Activated naive CD8-positive, alpha-beta T cell treated with anti-CD3 and anti-CD28 coated beads for 36 hours (primary cell): ENCODE data around the gene KRT79. TPM values are rescaled to one million over a fixed set of nuclear protein-coding genes. Genes with fewer than 3 reads are reported as not detected.
"Not testable (repeated sequence)": the region's sequence is repeated elsewhere in the genome, so short reads cannot be mapped to it uniquely, and the experiment has no call there.

ENCODE experiments used
- DNase-seq: peaks from one replicate; pipeline ENCODE4 v3.0.0; 2021
- H3K27ac Mint-ChIP-seq: one replicate; pipeline ENCODE4 v1.8.0; 2022; ENCODE audit warnings: mild to moderate bottlenecking, moderate library complexity, mixed read lengths
- H3K27me3 Mint-ChIP-seq: one replicate; pipeline ENCODE4 v1.8.0; 2022; ENCODE audit warnings: mild to moderate bottlenecking, mixed read lengths
- H3K36me3 Mint-ChIP-seq: one replicate; pipeline ENCODE4 v1.8.0; 2021; ENCODE audit warnings: mild to moderate bottlenecking, mixed read lengths
- H3K4me1 Mint-ChIP-seq: one replicate; pipeline ENCODE4 v1.8.0; 2021; ENCODE audit warnings: mixed read lengths
- H3K4me3 Mint-ChIP-seq: one replicate; pipeline ENCODE4 v1.8.0; 2022; ENCODE audit warnings: mild to moderate bottlenecking, moderate library complexity, mixed read lengths
- H3K9me3 Mint-ChIP-seq: one replicate; pipeline ENCODE4 v1.8.0; 2022; ENCODE audit warnings: mixed read lengths
- total RNA-seq, 2 experiments: library from RNA; stranded (reverse); gene quantifications; one replicate each; pipeline ENCODE4 v1.2.3, GENCODE V29; 2021

Gene KRT79
- total RNA-seq: under 1 TPM; 0.95 to 0.96 TPM

- H3K4me3 Mint-ChIP-seq: no peak within 1 kb of the TSS
- no peak for DNase-seq
- no peaks in the 10 kb centered on the region for H3K9me3 Mint-ChIP-seq
- peaks cover 41% of the 10 kb centered on the region for H3K4me1 Mint-ChIP-seq
- no peaks in the 10 kb centered on the region for H3K36me3 Mint-ChIP-seq
- no peaks in the 10 kb centered on the region for H3K27me3 Mint-ChIP-seq
- peak within 1 kb of the TSS; percentile 89 for H3K27ac Mint-ChIP-seq
Observed at GRCh38 chr12:52833922-52834726, at the start of gene KRT79. Gene KRT79, minus strand, starts transcription at chr12:52834311. Its CDS starts 51 bp downstream, at chr12:52834260.

- H3K27me3 Mint-ChIP-seq, DNase-seq, H3K4me1 Mint-ChIP-seq, H3K36me3 Mint-ChIP-seq, H3K27ac Mint-ChIP-seq, H3K9me3 Mint-ChIP-seq: not testable (repeated sequence)
- H3K4me3 Mint-ChIP-seq: peak overlapping the region; percentile 63
Observed at GRCh38 chr12:52880499-52880898, 46.4 kb upstream of the KRT79 start.

- peak; percentile 79 for DNase-seq
- no peak overlapping the region for H3K27ac Mint-ChIP-seq
- peaks cover 7% of the 10 kb centered on the region for H3K4me1 Mint-ChIP-seq
- peaks cover 9% of the 10 kb centered on the region for H3K27me3 Mint-ChIP-seq
- peak overlapping the region; percentile 63 for H3K4me3 Mint-ChIP-seq
- no peaks in the 10 kb centered on the region for H3K36me3 Mint-ChIP-seq
- no peaks in the 10 kb centered on the region for H3K9me3 Mint-ChIP-seq
Observed at GRCh38 chr12:52879394-52880351, 45.6 kb upstream of the KRT79 start.

GRCh38 chr12:52878507-52879393, 44.6 kb upstream of the KRT79 start:
- H3K27me3 Mint-ChIP-seq: peaks cover 9% of the 10 kb centered on the region
- H3K9me3 Mint-ChIP-seq: no peaks in the 10 kb centered on the region
- DNase-seq: no peak
- no peak overlapping the region for H3K27ac Mint-ChIP-seq
- H3K4me1 Mint-ChIP-seq: peaks cover 11% of the 10 kb centered on the region
- H3K36me3 Mint-ChIP-seq: no peaks in the 10 kb centered on the region
- H3K4me3 Mint-ChIP-seq: no peak overlapping the region

GRCh38 chr12:52877242-52877641, 43.1 kb upstream of the KRT79 start:
- no peaks in the 10 kb centered on the region for H3K9me3 Mint-ChIP-seq
- H3K4me1 Mint-ChIP-seq: peaks cover 14% of the 10 kb centered on the region
- H3K27me3 Mint-ChIP-seq: peaks cover 9% of the 10 kb centered on the region
- no peak overlapping the region for H3K4me3 Mint-ChIP-seq
- H3K27ac Mint-ChIP-seq: no peak overlapping the region
- no peaks in the 10 kb centered on the region for H3K36me3 Mint-ChIP-seq
- DNase-seq: no peak

- no peaks in the 10 kb centered on the region for H3K9me3 Mint-ChIP-seq
- DNase-seq: no peak
- H3K27me3 Mint-ChIP-seq: peaks cover 7% of the 10 kb centered on the region
- H3K36me3 Mint-ChIP-seq: no peaks in the 10 kb centered on the region
- H3K27ac Mint-ChIP-seq: no peak overlapping the region
- H3K4me3 Mint-ChIP-seq: no peak overlapping the region
- peaks cover 14% of the 10 kb centered on the region for H3K4me1 Mint-ChIP-seq
Observed at GRCh38 chr12:52876372-52876771, 42.3 kb upstream of the KRT79 start.

- no peak for DNase-seq
- H3K27me3 Mint-ChIP-seq: no peaks in the 10 kb centered on the region
- H3K4me1 Mint-ChIP-seq: peaks cover 14% of the 10 kb centered on the region
- peak overlapping the region; percentile 69 for H3K4me3 Mint-ChIP-seq
- no peaks in the 10 kb centered on the region for H3K36me3 Mint-ChIP-seq
- H3K27ac Mint-ChIP-seq: no peak overlapping the region
- no peaks in the 10 kb centered on the region for H3K9me3 Mint-ChIP-seq
Observed at GRCh38 chr12:52874573-52875435, 40.7 kb upstream of the KRT79 start.

- no peaks in the 10 kb centered on the region for H3K36me3 Mint-ChIP-seq
- no peaks in the 10 kb centered on the region for H3K27me3 Mint-ChIP-seq
- no peak overlapping the region for H3K27ac Mint-ChIP-seq
Observed at GRCh38 chr12:52873832-52874572, 39.9 kb upstream of the KRT79 start.

GRCh38 chr12:52873513-52873831, 39.4 kb upstream of the KRT79 start:
- no peak overlapping the region for H3K27ac Mint-ChIP-seq
- no peak for DNase-seq
- peaks cover 15% of the 10 kb centered on the region for H3K4me1 Mint-ChIP-seq
- no peaks in the 10 kb centered on the region for H3K36me3 Mint-ChIP-seq
- H3K4me3 Mint-ChIP-seq: peak overlapping the region; percentile 65
- no peaks in the 10 kb centered on the region for H3K9me3 Mint-ChIP-seq
- H3K27me3 Mint-ChIP-seq: no peaks in the 10 kb centered on the region

More at GRCh38 chr12:52873832-52874572, 39.9 kb upstream of the KRT79 start:
- DNase-seq: peak; percentile 68
- H3K9me3 Mint-ChIP-seq: no peaks in the 10 kb centered on the region
- H3K4me1 Mint-ChIP-seq: peaks cover 15% of the 10 kb centered on the region
- H3K4me3 Mint-ChIP-seq: peak overlapping the region; percentile 69

GRCh38 chr12:52872644-52873389, 38.7 kb upstream of the KRT79 start:
- Mint-ChIP-seq H3K4me3 (no peak overlapping the region), H3K27ac (no peak overlapping the region), H3K36me3 (no peaks in the 10 kb centered on the region), H3K9me3 (no peaks in the 10 kb centered on the region), H3K4me1 (peaks cover 15% of the 10 kb centered on the region), H3K27me3 (no peaks in the 10 kb centered on the region)
- DNase-seq: no peak

GRCh38 chr12:52871291-52872039, 37.4 kb upstream of the KRT79 start:
- Mint-ChIP-seq H3K4me3 (no peak overlapping the region), H3K9me3 (no peaks in the 10 kb centered on the region), H3K4me1 (peaks cover 25% of the 10 kb centered on the region), H3K27ac (no peak overlapping the region), H3K36me3 (no peaks in the 10 kb centered on the region), H3K27me3 (no peaks in the 10 kb centered on the region)
- DNase-seq: no peak
